Heart left ventricle (tissue), 16 donors: ENCODE measurements around the gene EEF1AKMT2. TPM values are rescaled to one million over a fixed set of nuclear protein-coding genes. Genes with fewer than 3 reads are reported as not detected.
A peak's percentile ranks its signal among the peaks of the same experiment; 100 is the strongest.

ENCODE experiments used
- ATAC-seq, 4 donors: fragments of 200-7000 bp; cut with Tn5 transposase; one replicate each; pipeline ENCODE4 v1.9.1; 2020 to 2022; ENCODE audit warnings: moderate library complexity in 4 of 4, mild to moderate bottlenecking in 3 of 4, moderate number of reproducible peaks in 1 of 4
- DNase-seq, 5 donors: peaks; one replicate each; pipeline ENCODE4 v3.0.0-alpha.2; 2020
- H3K27ac ChIP-seq, 12 donors: fragments of 200-600 bp; sonication (generic) in 4 of 12; one replicate each; pipeline versions ENCODE4 v1.5.0 to v1.8.0; 2016 to 2022; ENCODE audit warnings: mild to moderate bottlenecking in 2 of 12
- H3K27me3 ChIP-seq, 9 donors: fragments of 200-600 bp; sonication (generic) in 2 of 9; one replicate each; pipeline versions ENCODE4 v1.5.1 to v1.8.0; 2016 to 2022; ENCODE audit warnings: mild to moderate bottlenecking in 3 of 9
- H3K36me3 ChIP-seq, 9 donors: fragments of 200-600 bp; sonication (generic) in 2 of 9; one replicate each; pipeline versions ENCODE4 v1.5.0 to v1.8.0; 2018 to 2022; ENCODE audit warnings: mild to moderate bottlenecking in 2 of 9
- H3K4me1 ChIP-seq, 12 donors: fragments of 200-600 bp; sonication (generic) in 4 of 12; one replicate each; pipeline versions ENCODE4 v1.5.0 to v1.8.0; 2016 to 2022; ENCODE audit warnings: mild to moderate bottlenecking in 3 of 12
- H3K4me3 ChIP-seq, 12 donors: fragments of 200-600 bp; sonication (generic) in 4 of 12; one replicate each; pipeline versions ENCODE4 v1.5.0 to v1.8.0; 2017 to 2022; ENCODE audit warnings: mild to moderate bottlenecking in 9 of 12, moderate library complexity in 4 of 12
- H3K9me3 ChIP-seq, 12 donors: fragments of 200-600 bp; sonication (generic) in 4 of 12; one replicate each; pipeline versions ENCODE4 v1.5.0 to v1.8.0; 2016 to 2022; ENCODE audit warnings: mild to moderate bottlenecking in 1 of 12
- CTCF ChIP-seq, 12 donors: fragments of 200-600 bp; sonication (generic) in 4 of 12; IDR thresholded peaks; one replicate each; pipeline versions ENCODE4 v1.5.0 to v1.8.0; 2018 to 2022; ENCODE audit warnings: antibody characterized with exemption in 12 of 12, mild to moderate bottlenecking in 5 of 12
- POLR2A ChIP-seq, 2 donors: fragments of 450-650 bp; IDR thresholded peaks; one replicate each; pipeline ENCODE4 v1.6.1; 2017; ENCODE audit warnings: antibody characterized with exemption in 2 of 2, mild to moderate bottlenecking in 2 of 2, moderate library complexity in 2 of 2
- WGBS, 4 donors: extraction: QIAGEN DNeasy Blood & Tissue Kit in 2 of 4; methylation state at CpG; one replicate each; pipeline versions ENCODE4 v1.1.5 to v1.1.7; 2013 to 2018; 5-methylcytosine and 5-hydroxymethylcytosine counted together
- intact Hi-C, 10 donors: fragments of 100-400 bp; cut with DNase I; formaldehyde crosslinking; loops; one replicate each; pipeline versions ENCODE4 v1.11.1 to v1.14.2; 2022
- polyA plus RNA-seq, 2 donors: library from polyadenylated mRNA; stranded (reverse); fragments of 200-250 nt; gene quantifications; one replicate each; pipeline ENCODE4 v1.2.3, GENCODE V29; 2013
- total RNA-seq, 9 donors: library from RNA; depleted of rRNA in 2 of 9; stranded (reverse); fragments of >200 nt in 2 of 9; fragmentation: NEBNext Ultra II Directional in 3 of 9; extraction: Animal tissue kit (Norgen Biotek cat#: 25700) in 3 of 9; gene quantifications; one replicate each; pipeline versions ENCODE4 v1.1.0 to v1.2.4, GENCODE V29; 2016 to 2023
- donor health status: ischemic (EF 13 %, LVEDD 7.1; RV severe dilation, severe dysfunction).
- donor health status: healthy with polysubstance abuse.
- donor health status: DM: no; HTN: yes; CAD: no.
- donor health status: DM: no; HTN: no; CAD: no.
- donor health status: ischemic (EF 25% LVEDD 6.9; RV normal size, moderate dysfunction).
- donor health status: ischemic (EF 25% LVEDD 5.7; RV mildly dilated, moderate dysfunction).
- donor health status: healthy.
- donor health status: DM: yes; HTN: yes; CAD: no.
- donor health status: ischemic (EF 35%, LVEDD 5.7; RV mildly dilated, moderate dysfunction).
- donor health status: nonischemic (EF 11% LVEDD 7.7; RV severe dilation, severe dysfunction).
- donor health status: DM: yes; HTN: yes; CAD: no.
- donor health status: PGD.
- donor health status: ischemic (EF 29% LVEDD 5.4; RV normal size, mild dysfunction).
- donor health status: nonischemic (EF 23%, LVEDD 6.1; RV moderate dilation, normal function).

EEF1AKMT2 gene
- total and polyA plus RNA-seq, 11 donors, result 3.6 to 14.8 (median 10.9) TPM

DNA sequence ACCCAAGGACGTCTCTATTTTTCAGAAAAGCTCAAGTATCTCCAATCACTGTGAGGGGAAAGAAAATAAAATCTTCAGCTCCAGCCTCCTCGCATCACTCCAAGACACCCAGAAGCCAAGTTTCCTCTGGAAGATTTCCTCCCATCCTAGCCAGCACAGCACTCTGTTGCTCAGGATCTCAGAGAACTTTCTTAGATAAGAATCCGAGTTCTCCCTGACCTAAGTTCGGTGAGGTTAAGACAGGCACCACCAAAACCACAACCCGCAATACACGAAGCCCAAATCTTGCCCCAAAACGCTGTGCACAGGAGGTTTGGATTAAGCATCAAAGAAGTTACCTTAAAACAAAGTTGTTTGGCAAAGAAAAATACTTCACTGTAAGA lies 51.7 kb downstream of the EEF1AKMT2 start:
- no peaks in the 10 kb centered on the region for H3K9me3 ChIP-seq
- peak overlapping the region in 5 of 12 donors; percentile 30 to 89 (median 75) for H3K4me3 ChIP-seq
- no peaks in the 10 kb centered on the region for H3K27me3 ChIP-seq
- H3K27ac ChIP-seq, result peak overlapping the region; percentile 58 to 95 (median 84)
- H3K4me1 ChIP-seq, result peaks cover 44 to 84% (median 79%) of the 10 kb centered on the region in 12 donors
- intact Hi-C loops, result loop anchor here (2.0 to 10.0 kb wide), 16 partner anchors 17 to 323 kb away; partner anchors contain the start of gene OAT (in 1 of the 10)
- ATAC-seq (no peak), DNase-seq (no peak)
- no peaks in the 10 kb centered on the region for H3K36me3 ChIP-seq
- WGBS, 4 donors, result 33 to 46% (median 35%) methylated on average over 7 of the region's 7 CpGs
- TF ChIP-seq POLR2A (IDR thresholded peaks at IDR 0.05), result no peak
- TF ChIP-seq CTCF (IDR thresholded peaks at IDR 0.05), result no peak

DNA sequence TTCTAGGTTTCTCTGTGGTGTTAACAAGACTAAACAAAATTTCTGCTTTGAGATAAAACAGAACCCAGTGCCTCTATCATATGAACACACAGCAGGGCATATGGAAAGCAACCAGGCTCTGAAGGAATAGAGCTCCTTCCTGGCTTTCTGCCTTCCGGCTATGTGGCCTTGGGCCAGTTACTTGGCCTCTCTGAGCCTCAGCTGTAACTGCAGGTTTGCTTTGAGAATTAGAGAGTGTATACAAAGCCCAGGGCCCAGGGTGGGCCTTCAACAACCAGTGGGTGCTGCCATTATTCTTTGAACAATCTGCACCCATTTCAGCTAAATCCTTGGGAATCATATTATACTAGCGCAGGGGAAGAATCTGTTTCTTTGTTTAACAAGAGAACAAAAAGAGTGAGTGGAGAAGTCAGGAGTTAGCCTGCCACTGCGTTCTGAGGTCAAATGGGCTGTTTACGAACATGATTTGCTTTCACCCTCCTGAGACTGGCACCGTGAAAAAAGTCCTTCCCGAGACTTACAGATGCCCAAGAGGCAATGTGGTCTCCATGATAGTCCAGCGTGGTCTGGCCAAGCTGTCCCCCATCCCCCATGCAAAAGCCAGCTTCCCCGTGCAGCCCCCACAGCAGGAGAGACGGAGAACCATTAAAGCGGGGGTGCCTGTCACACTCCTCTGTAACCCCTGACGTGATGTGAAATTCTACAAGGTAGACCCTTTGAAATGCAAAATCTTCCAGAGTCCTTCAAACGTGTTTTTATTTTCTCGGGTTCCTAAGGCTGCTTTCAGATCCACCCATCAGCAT lies 52.4 kb downstream of the EEF1AKMT2 start:
- peaks cover 44 to 87% (median 82%) of the 10 kb centered on the region in 12 donors for H3K4me1 ChIP-seq
- H3K9me3 ChIP-seq, result no peaks in the 10 kb centered on the region
- no peak for TF ChIP-seq POLR2A (IDR thresholded peaks at IDR 0.05)
- no peak for TF ChIP-seq CTCF (IDR thresholded peaks at IDR 0.05)
- no peak for DNase-seq
- no peaks in the 10 kb centered on the region for H3K36me3 ChIP-seq
- ATAC-seq, result no peak
- H3K4me3 ChIP-seq, result no peak overlapping the region
- WGBS, 4 donors, result 60 to 72% (median 65%) methylated on average over 12 to 13 of the region's 13 CpGs
- no peaks in the 10 kb centered on the region for H3K27me3 ChIP-seq
- intact Hi-C loops, result loop anchor here (5.0 to 10.0 kb wide), 6 partner anchors 37 to 107 kb away; no protein-coding TSS in a partner anchor
- H3K27ac ChIP-seq, result peak overlapping the region; percentile 58 to 95 (median 84)

GRCh38 chr10:124738441-124738840 lies 53.2 kb downstream of the EEF1AKMT2 start:
- no peaks in the 10 kb centered on the region for H3K9me3 ChIP-seq
- DNase-seq, result no peak
- no peak overlapping the region for H3K4me3 ChIP-seq
- TF ChIP-seq POLR2A (IDR thresholded peaks at IDR 0.05), result no peak
- TF ChIP-seq CTCF (IDR thresholded peaks at IDR 0.05), result no peak
- H3K4me1 ChIP-seq, result peaks cover 50 to 96% (median 90%) of the 10 kb centered on the region in 12 donors
- no peak for ATAC-seq
- H3K36me3 ChIP-seq, result no peaks in the 10 kb centered on the region
- intact Hi-C loops, result loop anchor here (5.0 to 10.0 kb wide), 6 partner anchors 36 to 106 kb away; no protein-coding TSS in a partner anchor
- H3K27me3 ChIP-seq, result no peaks in the 10 kb centered on the region
- H3K27ac ChIP-seq, result peak overlapping the region in 9 of 12 donors; percentile 74 to 94 (median 87)
- 55 to 65% (median 60%) methylated on average over 5 to 6 of the region's 6 CpGs for WGBS, 4 donors

DNA sequence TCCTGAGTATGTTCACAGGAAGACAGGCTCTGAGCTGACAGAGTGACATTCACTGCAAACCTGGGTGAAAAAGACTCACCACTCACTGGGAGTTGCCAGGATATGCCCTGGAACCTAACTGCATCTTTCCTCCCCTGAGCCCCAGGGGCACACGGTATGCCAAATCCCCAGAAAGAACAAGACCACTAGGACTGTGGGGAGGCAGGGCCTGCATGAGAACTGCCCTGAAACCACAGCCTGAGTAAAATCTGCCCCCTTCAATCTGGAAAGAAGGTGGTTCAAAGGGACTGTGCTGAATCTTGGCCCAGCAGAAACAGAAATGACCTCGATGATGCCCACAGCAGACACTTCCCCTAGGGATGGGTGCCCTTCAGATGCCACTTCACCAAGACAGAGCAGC lies 54.0 kb downstream of the EEF1AKMT2 start:
- Histone ChIP-seq H3K4me1 (peaks cover 57 to 100% (median 98%) of the 10 kb centered on the region in 12 donors), H3K36me3 (no peaks in the 10 kb centered on the region), H3K9me3 (no peaks in the 10 kb centered on the region), H3K27me3 (no peaks in the 10 kb centered on the region), H3K27ac (peak overlapping the region in 10 of 12 donors; percentile 67 to 94 (median 88)), H3K4me3 (no peak overlapping the region)
- ATAC-seq (no peak), DNase-seq (no peak)
- 25 to 51% (median 46%) methylated on average over 2 of the region's 2 CpGs for WGBS, 4 donors
- intact Hi-C loops, result loop anchor here (2.0 to 10.0 kb wide), 8 partner anchors 15 to 105 kb away; no protein-coding TSS in a partner anchor
- TF ChIP-seq CTCF (IDR thresholded peaks at IDR 0.05) (no peak), POLR2A (IDR thresholded peaks at IDR 0.05) (no peak)
